NCI-H460 (cell line): ENCODE measurements around the gene COA5. TPM values are rescaled to one million over a fixed set of nuclear protein-coding genes. Genes with fewer than 3 reads are reported as not detected.
"Not testable (repeated sequence)": the region's sequence is repeated elsewhere in the genome, so short reads cannot be mapped to it uniquely, and the experiment has no call there.

Experiments used
- DNase-seq: peaks from one replicate; pipeline ENCODE4 v3.0.0-alpha.2; 2016; ENCODE audit warnings: low read depth; ENCODE audit errors: extremely low read depth
- total RNA-seq: library from RNA; depleted of rRNA; stranded (reverse); fragments of >200 nt; shearing (Covaris generic); gene quantifications from 2 replicates; pipeline ENCODE4 v1.2.3, GENCODE V29; 2014

The COA5 gene
- total RNA-seq, 1 experiment from 2014 or later, result 49.3 TPM

GRCh38 chr2:98607104-98607503 lies 1.2 kb downstream of the COA5 start:
- no peak for DNase-seq

DNA sequence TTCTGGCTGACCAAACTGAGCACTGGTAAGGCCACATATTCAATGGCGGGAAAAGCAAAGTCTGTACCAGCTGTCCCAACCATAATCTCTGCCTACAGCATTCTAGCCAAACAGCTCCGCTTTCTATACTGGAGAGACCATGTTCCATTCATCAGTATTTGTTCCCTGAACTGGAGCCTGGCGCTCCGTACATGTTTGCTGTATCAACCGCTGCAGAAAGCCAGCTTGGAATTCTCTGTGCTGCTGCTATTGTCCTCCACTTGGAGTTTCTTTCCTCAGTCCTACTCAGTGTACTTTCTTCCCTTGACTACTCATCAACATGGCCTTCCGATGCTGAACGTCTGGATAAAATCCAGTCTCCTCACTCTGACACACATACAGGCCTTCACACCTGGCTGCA lies 1.9 kb downstream of the COA5 start:
- no peak for DNase-seq

DNA sequence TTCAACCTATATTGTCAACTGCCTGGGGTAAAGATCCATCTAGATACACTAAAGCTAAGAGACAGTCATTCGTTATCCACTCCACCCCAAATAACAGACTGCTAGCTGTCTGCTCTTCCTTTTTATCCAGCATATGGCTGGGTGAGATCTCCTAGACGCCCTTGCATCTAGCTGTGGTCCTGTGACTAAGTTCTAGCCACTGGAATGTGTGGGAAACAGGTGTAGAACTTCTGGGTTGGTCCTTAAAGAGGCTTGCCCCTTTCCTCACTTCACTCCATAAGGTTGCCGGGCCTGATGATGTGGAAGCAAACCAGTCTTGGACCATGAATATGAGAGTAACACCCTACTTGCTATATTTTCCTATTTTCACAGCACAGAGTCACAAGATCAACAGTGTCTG lies 3.2 kb downstream of the COA5 start:
- DNase-seq, result no peak

- no peak for DNase-seq
Observed at GRCh38 chr2:98604547-98604946, 3.8 kb downstream of the COA5 start.

DNA sequence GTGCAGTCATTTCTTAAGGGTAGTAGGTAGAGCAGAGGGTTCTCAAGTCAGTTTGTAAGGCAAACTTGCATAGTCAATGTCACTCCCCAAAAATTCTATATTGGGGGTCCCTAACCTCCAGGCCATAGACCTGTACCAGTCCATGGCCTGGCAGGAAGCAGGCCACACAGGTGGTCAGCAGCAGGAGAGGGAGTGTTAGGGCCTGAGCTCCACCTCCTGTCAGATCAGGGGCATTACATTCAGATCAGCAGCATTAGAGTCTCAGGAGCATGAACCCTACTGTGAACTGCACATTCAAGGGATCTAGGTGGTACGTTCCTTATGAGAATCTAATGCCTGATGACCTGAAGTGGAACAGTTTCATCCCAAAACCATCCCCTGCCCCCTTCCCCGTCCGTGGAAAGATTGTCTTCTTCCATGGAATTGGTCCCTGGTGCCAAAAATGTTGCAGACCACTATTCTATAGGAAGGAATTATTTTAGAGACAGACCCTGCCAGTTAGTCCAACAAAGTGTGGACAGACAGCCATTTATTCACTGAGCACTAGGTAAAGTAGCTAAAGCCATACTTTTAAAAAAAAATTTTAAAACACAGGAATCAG lies 6.7 kb downstream of the COA5 start:
- peak; percentile 47 for DNase-seq

DNA sequence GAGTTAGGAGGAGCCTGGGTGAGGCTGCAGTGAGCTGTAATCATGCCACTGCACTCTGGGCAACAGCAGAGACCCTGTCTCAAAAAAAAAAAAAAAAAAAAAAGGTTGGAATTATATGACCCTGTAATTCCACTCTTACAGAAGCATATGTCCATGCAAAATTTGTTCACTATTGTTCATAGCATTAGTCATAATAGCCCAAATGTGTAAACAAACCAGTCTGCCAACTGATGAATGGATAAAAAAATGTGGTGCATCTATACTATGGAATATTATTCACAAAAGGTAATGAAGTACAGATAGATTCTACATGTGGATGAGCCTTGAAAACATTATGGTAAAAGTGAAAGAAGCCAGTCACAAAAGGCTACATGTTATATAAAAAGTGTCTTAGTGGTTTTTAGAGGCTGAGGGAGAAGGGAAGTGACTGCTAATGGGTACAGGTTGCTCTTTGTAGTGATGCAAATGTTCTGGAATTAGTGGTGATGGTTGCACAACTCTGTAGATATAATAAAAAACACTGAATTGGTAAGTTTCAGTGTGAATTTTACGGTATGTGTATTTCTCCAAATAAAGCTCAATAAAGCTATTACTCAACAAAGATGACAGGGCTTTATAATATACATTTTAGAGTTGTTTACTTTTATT lies 9.4 kb downstream of the COA5 start:
- no peak for DNase-seq

DNA sequence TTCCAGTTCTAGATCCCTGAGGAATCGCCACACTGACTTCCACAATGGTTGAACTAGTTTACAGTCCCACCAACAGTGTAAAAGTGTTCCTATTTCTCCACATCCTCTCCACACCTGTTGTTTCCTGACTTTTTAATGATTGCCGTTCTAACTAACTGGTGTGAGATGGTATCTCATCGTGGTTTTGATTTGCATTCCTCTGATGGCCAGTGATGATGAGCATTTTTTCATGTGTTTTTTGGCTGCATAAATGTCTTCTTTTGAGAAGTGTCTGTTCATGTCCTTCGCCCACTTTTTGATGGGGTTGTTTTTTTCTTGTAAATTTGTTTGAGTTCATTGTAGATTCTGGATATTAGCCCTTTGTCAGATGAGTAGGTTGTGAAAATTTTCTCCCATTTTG lies 13.6 kb downstream of the COA5 start:
- not testable (repeated sequence) for DNase-seq

DNA sequence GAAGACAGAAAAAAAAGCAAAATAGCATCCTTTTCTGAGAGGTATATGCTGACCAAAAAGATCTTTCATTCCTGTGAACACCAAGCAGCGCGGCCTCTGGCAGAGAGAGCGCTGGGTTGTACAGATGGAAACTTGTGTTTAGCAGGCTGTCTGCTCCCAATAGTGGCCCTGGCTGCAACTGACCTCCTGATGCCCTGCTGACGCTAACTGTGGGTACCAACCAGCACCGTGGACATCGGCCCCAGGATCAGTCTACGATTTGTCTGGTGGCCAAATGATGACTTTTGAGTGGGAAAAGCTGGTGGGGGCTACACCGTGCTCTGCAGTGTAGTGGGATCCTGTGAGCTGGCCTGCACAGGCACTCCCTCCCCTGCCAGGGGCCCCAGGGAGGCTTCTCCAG lies 15.7 kb downstream of the COA5 start:
- DNase-seq, result no peak

DNA sequence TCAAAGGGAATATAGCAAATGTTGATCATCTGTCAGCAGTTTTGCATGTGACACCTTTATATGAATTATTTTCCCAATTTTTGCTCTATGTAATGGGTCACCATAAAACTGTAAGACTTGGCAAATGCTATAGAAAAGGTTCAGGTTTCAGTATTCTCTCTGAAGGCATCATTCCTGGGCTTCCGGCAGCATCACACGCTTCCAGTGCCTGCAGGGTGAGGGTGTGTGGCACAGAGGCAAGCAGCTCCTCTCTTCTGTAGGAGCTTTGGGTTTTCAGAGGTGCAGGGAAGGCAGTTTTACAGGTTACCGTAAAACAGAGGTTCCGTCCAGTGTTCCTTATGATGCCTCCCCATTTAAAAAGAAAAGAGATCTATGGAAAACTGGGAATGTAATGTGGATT lies 18.8 kb downstream of the COA5 start:
- DNase-seq, result no peak

GRCh38 chr2:98588880-98589431 lies 19.4 kb downstream of the COA5 start:
- no peak for DNase-seq

GRCh38 chr2:98586551-98587140 lies 21.7 kb downstream of the COA5 start:
- DNase-seq, result no peak

DNA sequence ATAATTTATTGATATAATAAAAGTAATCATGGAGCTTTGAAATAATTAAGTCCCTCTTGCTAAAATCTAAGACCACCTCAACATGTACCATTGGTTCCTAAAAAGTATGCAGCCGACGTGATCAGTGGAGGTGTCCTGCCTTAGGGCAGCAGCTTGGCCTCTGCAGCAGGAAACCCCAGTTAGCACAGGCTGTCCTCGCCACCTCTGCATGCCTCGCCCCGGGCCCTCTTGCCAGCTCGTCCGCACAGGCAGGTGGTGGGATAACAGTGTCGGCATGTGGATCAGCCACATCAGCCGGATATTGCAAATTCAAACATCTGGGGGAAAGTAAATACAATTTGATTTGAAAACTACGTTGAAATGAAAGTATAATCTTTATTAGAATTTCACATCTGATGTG lies 22.9 kb downstream of the COA5 start:
- DNase-seq, result no peak

- DNase-seq, result no peak
Observed at GRCh38 chr2:98583816-98584618, 24.3 kb downstream of the COA5 start.

DNA sequence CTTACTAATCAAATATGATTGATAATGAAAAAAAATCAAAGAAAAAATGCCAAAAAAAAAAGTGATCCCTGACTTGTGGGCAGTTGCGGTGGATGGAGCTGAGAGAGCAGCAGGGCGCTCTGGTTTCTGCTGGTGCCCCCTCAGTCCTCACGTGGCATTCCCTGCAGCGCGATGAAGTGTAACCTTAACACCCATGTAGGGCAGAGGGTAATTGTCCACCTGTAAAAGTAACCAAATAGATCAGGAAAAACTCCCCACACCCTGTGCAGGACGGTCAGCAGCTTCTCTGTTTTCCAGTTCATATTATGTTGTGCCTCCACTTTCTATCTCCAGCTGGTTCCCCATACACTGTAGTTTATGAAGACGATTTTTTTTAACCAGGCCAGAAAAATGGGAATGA lies 25.0 kb downstream of the COA5 start:
- DNase-seq, result no peak

DNA sequence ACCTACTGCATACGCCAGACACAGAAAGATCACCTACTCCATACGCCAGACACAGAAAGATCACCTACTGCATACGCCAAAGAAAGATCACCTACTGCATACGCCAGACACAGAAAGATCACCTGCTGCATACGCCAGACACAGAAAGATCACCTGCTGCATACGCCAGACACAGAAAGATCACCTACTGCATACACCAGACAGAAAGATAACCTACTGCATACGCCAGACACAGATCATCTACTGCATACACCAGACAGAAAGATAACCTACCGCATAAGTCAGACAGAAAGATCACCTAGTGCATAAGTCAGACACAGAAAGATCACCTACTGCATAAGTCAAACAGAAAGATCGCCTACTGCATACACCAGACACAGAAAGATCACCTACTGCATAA lies 25.8 kb downstream of the COA5 start:
- DNase-seq, result no peak

- DNase-seq, result no peak
Observed at GRCh38 chr2:98580656-98581284, 27.5 kb downstream of the COA5 start.

DNA sequence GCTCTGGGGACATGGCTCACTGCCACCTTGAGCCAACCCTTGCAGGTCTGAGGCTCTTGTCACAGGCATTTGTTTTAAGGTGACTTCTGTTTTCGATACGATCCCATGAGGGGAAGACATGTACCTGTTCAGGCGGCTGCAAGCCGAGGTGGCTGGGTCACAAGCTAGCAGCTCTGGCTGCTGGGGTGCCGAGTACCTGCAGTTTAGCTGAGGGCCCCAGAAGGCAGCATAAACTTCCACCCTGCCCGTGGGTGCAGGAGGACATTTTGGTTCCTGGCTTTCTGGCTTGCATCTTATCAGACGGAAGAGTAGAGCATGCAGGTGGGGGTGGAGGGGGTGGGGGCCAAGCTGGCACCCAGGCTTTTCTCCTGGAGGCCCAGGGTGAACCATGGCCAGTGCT lies 28.4 kb downstream of the COA5 start:
- no peak for DNase-seq

- DNase-seq, result no peak
Observed at GRCh38 chr2:98578231-98578630, 30.1 kb downstream of the COA5 start.

DNA sequence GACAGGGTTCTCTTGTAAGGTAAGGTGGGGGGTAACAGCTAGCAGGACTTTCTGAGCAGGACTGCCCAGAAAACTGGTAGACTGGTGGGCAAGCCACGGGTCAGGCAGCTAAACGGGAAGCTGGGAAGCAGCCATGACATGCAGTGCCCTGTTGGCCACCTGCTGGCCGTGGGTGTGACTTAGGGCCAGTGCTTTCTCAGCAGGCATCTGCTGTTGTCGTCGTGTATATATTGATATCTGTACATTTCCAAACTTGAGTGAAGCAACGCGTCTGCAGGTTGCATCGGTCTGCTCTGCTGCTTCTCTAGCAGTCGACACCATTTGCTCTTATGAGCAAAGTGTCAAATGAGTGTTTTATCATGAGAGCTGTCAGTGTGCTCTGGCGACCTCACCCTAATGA lies 31.0 kb downstream of the COA5 start:
- no peak for DNase-seq

GRCh38 chr2:98576666-98577312 lies 31.5 kb downstream of the COA5 start:
- DNase-seq, result no peak
